Head of caudate nucleus (tissue), 42 donors: ENCODE results near the gene KDM4B.
"Not testable (repeated sequence)": the region's sequence is repeated elsewhere in the genome, so short reads cannot be mapped to it uniquely, and the experiment has no call there.

Source experiments
- DNase-seq, 42 donors: peaks; one replicate each; pipeline versions ENCODE4 v3.0.0 to v3.0.0-alpha.2; 2020 to 2021; ENCODE audit warnings: mixed read lengths in 7 of 42
- intact Hi-C: fragments of 100-400 bp; cut with DNase I; formaldehyde crosslinking; loops from one replicate; pipeline ENCODE4 v1.15.0; 2022

The KDM4B gene

GRCh38 chr19:5186293-5187050, 217.6 kb downstream of the KDM4B start:
- no peak for DNase-seq
- intact Hi-C loops, result no loop called here

GRCh38 chr19:5188548-5189317, 219.8 kb downstream of the KDM4B start:
- no peak for DNase-seq
- intact Hi-C loops, result no loop called here

GRCh38 chr19:5189318-5189607, 220.3 kb downstream of the KDM4B start:
- intact Hi-C loops, result no loop called here
- no peak for DNase-seq

DNA sequence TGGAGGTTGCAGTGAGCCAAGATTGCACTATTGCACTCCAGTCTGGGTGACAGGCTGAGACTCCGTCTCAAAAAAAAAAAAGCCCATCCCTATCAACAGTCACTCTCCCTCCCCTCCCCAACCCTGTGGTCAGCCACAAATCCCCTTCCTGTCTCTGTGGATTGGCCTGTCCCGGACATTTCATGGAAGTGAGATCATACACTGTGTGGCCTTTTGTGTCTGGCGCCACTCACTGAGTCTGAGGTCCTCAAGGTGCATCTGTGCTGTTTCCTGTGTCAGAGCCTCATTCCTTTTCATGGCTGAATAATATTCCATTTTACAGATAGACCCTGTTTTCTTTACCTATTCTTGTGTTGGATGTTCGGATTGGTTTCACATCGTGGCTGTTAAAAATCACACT, 222.2 kb downstream of the KDM4B start:
- DNase-seq, result no peak
- intact Hi-C loops, result no loop called here

GRCh38 chr19:5192568-5192967, 223.7 kb downstream of the KDM4B start:
- DNase-seq, result no peak
- intact Hi-C loops, result no loop called here

DNA sequence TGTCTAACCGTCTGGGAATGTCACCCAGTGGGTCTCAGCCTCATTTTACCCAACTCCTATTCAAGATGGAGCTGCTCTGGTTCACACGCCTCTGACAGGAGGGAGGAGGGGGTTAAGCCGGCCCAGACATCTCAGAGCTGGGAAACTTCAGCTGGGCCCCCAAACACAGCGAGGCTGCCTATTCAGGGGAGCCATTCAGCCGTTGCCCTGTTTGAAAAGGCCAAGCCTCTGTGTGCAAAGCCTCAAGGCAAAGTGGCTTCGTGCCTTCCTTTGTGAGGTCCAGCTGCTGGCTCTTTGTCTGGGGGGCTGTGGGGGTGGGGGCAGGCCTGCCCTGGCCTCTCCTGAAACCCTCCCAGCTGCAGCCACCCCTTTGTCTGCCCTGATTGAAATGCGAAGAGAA, 224.3 kb downstream of the KDM4B start:
- peak in 13 of 42 donors; percentile 3 to 47 (median 20) for DNase-seq
- intact Hi-C loops, result no loop called here

DNA sequence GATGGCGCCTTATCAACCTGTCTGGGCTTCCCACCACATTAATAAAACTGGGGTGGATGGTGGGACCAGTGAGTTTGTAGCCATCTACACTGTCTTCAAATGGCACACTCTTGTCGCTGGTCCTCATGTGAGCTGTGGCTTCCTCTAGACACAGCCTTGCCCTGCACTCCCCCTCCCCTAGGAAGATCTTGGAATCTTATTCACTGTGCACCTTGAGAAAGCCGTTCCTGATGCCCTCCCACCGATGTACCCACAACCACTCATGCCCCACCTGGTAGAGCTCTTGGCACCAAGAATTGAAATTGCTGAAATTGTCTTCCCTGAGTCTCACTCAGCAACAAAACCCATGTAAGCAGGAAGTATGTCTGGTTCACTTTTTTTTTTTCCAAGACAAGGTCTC, 225.7 kb downstream of the KDM4B start:
- intact Hi-C loops, result no loop called here
- DNase-seq, result no peak

GRCh38 chr19:5195587-5195986, 226.7 kb downstream of the KDM4B start:
- DNase-seq, intact Hi-C loops: not testable (repeated sequence)

DNA sequence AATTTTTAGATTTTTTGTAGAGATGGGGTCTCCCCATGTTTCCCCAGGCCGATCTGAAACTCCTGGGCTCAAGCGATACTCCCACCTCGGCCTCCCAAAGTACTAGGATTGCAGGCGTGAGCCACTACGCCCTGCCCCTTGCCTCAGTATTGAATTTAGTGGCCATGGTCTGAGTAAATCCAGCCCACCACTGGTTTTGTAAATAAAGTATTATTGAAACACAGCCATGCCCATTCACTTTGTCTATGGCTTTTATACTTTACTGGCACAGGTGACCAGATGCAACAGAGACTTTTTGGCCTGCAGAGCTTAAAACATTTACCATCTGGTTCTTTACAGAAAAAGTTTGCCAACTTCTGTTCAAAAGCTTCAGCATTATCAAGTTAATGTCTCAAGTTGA, 227.9 kb downstream of the KDM4B start:
- intact Hi-C loops, result no loop called here
- no peak for DNase-seq

DNA sequence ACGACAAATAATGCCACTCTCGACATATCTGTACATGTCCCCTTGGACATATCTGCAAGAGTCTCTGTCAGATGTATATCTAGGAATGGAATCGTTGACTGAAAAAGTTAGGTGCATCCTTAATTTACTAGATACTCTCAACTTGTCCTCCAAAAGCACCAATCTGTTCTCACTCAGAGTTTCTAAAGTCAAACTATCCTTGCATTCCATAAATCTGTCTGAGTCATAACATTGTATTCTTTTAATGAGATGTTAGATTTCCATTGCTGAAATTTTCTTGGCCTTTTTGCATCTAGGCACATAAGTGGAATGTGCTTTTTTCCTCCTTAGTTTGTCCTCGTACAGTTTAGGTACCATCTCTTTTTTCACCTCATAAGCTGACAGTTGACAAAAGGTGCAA, 231.9 kb downstream of the KDM4B start:
- intact Hi-C loops, result no loop called here
- DNase-seq, result no peak

DNA sequence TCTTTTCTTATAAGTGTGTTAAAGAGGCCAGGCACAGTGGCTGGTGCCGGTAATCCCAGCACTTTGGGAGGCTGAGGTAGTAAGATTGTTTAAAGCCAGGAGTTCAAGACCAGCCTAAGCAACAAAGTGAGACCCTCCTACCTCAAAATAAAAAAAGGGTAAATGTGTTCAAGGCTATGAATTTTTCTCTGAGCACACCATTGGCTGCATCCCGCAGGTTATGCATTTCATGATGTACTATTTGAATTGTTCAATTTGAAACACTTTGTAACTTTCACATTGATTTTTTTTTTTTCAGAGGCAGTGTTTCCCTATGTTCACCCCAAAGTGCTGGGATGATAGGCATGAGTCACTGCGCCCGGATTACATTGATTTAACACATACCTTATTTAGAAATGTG, 233.6 kb downstream of the KDM4B start:
- intact Hi-C loops, result no loop called here

More for the DNA sequence above, 233.6 kb downstream of the KDM4B start:
- DNase-seq, result no peak
